Measurements from ENCODE around the gene CLIC4.

DNA sequence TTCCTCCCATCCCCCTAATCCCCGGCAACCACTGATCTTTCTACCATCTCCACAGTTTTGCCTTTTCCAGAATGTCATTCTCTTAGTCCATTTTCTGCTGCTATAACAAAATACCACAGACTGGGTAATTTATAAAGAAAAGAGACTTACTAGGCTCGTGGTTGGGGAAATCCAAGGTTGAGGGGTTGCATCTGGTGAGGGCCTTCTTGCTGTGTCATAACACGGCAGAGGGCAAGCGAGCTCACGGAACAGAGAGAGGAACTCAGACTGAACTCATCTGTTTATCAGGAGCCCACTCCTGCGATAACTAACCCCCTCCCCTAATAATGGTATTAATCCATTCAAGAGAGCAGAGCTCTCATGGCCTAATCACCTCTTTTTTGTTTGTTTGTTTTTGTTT is 132.8 kb downstream of the CLIC4 start:
- TF ChIP-seq CREB1 (IDR thresholded peaks at IDR 0.05; ENCODE audit: low read depth) (no peak), HDAC2 (IDR thresholded peaks at IDR 0.05) (no peak), CTCF (IDR thresholded peaks at IDR 0.05 in 2 of 3, conservative IDR thresholded peaks at IDR 0.05 in 1 of 3; ENCODE audit: control insufficient read depth in 2 of 3, extremely low read depth in 1 of 3, insufficient read depth in 1 of 3, low read depth in 3 of 3, low read length in 3 of 3) (no peak), POLR2A (IDR thresholded peaks at IDR 0.05; ENCODE audit: low read depth, low read length) (no peak), SRF (IDR thresholded peaks at IDR 0.05; ENCODE audit: low read depth in 2 of 2, low read length in 2 of 2) (no peak), YY1 (IDR thresholded peaks at IDR 0.05; ENCODE audit: low read depth, low read length) (no peak), SREBF2 (IDR thresholded peaks at IDR 0.05; ENCODE audit: low read length) (no peak), ZBED1 (IDR thresholded peaks at IDR 0.05; ENCODE audit: borderline replicate concordance) (no peak), ATF2 (IDR thresholded peaks at IDR 0.05; ENCODE audit: low read length) (no peak), SUZ12 (IDR thresholded peaks at IDR 0.05; ENCODE audit: unreplicated experiment) (no peak), ATF3 (IDR thresholded peaks at IDR 0.05; ENCODE audit: borderline replicate concordance, extremely low read depth, low read depth, low read length) (no peak)
- TF ChIP-seq, protein P1, sequence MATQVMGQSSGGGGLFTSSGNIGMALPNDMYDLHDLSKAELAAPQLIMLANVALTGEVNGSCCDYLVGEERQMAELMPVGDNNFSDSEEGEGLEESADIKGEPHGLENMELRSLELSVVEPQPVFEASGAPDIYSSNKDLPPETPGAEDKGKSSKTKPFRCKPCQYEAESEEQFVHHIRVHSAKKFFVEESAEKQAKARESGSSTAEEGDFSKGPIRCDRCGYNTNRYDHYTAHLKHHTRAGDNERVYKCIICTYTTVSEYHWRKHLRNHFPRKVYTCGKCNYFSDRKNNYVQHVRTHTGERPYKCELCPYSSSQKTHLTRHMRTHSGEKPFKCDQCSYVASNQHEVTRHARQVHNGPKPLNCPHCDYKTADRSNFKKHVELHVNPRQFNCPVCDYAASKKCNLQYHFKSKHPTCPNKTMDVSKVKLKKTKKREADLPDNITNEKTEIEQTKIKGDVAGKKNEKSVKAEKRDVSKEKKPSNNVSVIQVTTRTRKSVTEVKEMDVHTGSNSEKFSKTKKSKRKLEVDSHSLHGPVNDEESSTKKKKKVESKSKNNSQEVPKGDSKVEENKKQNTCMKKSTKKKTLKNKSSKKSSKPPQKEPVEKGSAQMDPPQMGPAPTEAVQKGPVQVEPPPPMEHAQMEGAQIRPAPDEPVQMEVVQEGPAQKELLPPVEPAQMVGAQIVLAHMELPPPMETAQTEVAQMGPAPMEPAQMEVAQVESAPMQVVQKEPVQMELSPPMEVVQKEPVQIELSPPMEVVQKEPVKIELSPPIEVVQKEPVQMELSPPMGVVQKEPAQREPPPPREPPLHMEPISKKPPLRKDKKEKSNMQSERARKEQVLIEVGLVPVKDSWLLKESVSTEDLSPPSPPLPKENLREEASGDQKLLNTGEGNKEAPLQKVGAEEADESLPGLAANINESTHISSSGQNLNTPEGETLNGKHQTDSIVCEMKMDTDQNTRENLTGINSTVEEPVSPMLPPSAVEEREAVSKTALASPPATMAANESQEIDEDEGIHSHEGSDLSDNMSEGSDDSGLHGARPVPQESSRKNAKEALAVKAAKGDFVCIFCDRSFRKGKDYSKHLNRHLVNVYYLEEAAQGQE (IDR thresholded peaks at IDR 0.05; ENCODE audit: low read depth, low read length): no peak
